IPS DF 4.7 (cell line): ENCODE measurements around the gene MPV17L.
"Not testable (repeated sequence)": the region's sequence is repeated elsewhere in the genome, so short reads cannot be mapped to it uniquely, and the experiment has no call there.

Experiments used
- DNase-seq: peaks from one replicate; pipeline ENCODE4 v3.0.0-alpha.2; 2013; ENCODE audit warnings: low spot score; ENCODE audit errors: extremely low read depth

MPV17L gene

GRCh38 chr16:15451098-15451731 lies 55.7 kb downstream of the MPV17L start:
- no peak for DNase-seq

GRCh38 chr16:15452246-15452855 lies 56.8 kb downstream of the MPV17L start:
- DNase-seq, result no peak

- DNase-seq, result not testable (repeated sequence)
These were observed 57.7 kb downstream of the MPV17L start for GRCh38 chr16:15453296-15453695.

GRCh38 chr16:15454933-15455332 lies 59.4 kb downstream of the MPV17L start:
- DNase-seq, result not testable (repeated sequence)

GRCh38 chr16:15457400-15457799 lies 61.8 kb downstream of the MPV17L start:
- no peak for DNase-seq

GRCh38 chr16:15457958-15458357 lies 62.4 kb downstream of the MPV17L start:
- no peak for DNase-seq

- no peak for DNase-seq
These were observed 64.2 kb downstream of the MPV17L start for GRCh38 chr16:15459791-15460190.

GRCh38 chr16:15460601-15461000 lies 65.0 kb downstream of the MPV17L start:
- DNase-seq, result no peak

GRCh38 chr16:15461376-15461775 lies 65.8 kb downstream of the MPV17L start:
- no peak for DNase-seq
